Effector CD8-positive, alpha-beta T cell (primary cell): ENCODE data around the gene FLT4.
A peak's percentile ranks its signal among the peaks of the same experiment; 100 is the strongest.

Experiments used
- DNase-seq: peaks from one replicate; lab custom pipeline; 2025; lab: John Stamatoyannopoulos, UW

FLT4 gene

GRCh38 chr5:180626661-180627385 lies 22.6 kb downstream of the FLT4 start:
- no peak for DNase-seq

- DNase-seq: no peak
Observed at GRCh38 chr5:180625791-180626660, 23.4 kb downstream of the FLT4 start.

DNA sequence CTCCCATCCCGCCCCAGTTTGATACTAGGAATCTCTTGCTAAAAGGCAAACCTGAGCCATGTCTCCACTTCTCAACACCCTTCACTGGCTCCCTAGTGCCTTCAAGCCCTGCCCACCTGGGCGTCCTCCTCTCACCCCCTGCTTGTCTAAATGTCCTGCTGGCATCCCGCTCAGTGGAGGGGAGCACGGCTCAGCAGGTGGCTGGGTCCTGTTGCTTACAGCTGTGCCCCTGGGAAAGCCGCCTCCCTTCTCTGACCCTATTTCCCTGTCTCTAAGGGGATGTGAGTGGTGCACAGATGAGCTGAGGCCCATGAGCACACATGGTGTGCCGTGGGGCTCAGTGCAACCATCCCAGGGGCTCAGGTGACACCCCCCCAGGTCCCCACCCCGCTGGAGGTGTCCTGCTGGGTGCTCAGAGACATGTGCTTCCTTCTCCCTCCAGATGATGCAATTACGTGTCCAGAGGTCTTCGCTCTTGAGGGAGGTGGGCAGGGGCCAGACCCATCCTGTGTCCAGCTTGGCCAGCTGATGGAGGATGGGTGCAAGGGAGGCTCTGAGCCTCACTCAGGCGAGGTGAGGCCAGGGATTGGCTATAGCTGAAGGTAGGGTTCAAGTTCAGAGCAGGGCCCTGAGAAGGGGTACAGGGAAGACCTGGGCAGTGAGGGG lies 24.1 kb downstream of the FLT4 start:
- no peak for DNase-seq

DNA sequence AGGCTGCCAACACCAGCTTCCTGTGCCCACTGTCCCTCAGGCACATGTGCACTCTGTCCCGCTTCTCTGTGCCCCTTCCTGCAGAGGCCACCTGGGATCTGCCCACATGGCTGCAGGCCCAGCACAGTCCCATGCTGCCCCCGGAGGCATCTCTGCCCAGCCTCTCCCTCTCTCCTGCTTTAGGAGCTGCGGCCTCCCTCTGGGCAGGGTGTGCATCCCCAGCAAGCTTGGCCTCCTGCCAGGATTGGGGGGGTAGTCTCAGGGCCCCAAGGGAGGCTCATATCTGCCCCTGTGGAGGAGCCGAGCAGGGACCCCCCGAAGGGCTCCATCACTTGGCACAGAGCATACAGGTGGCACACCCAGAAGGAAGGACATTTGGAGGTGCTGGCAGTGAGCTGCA lies 24.8 kb downstream of the FLT4 start:
- DNase-seq: no peak

DNA sequence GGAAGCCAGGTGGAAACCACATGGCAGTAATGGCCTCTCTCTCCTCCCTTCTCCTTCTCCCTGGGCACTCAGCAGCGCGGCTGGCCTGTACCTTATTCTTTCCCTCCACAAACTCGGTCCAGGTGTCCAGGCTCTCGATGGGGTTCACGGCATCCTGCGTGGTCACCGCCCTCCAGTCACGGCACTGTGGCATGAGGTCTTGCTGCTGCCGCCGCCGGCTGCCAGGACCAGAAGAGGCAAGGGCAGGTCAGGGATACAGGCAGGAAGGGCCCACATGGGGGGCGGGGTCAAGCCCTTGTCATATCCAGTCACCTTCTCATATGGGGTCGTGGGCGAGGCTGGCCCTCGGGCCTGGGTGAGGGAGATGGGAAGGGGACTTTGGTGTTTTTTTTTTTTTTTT lies 25.6 kb downstream of the FLT4 start:
- DNase-seq: no peak

GRCh38 chr5:180623411-180623834 lies 26.0 kb downstream of the FLT4 start:
- no peak for DNase-seq

DNA sequence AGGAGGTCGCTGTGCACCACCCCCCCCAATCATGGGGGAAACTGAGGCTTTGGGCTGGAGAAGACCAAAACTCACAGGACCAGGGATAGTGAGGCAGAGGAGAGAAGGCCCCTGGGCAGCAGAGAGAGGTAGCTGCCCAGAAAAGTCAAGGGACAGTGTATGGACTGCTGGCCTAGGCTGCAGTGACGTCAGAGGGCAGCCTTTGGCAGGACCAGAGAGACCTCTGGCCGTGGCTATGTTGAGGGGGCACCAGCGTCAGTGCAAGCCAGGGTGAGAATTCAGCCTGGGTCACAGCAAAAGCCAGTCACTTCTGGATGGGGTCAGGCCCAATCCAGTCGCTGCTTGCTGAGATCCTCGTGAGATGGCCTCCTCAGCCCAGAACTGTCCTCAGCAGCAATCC lies 26.5 kb downstream of the FLT4 start:
- no peak for DNase-seq

GRCh38 chr5:180621311-180621710 lies 28.1 kb downstream of the FLT4 start:
- no peak for DNase-seq

GRCh38 chr5:180620014-180620413 lies 29.4 kb downstream of the FLT4 start:
- no peak for DNase-seq

DNA sequence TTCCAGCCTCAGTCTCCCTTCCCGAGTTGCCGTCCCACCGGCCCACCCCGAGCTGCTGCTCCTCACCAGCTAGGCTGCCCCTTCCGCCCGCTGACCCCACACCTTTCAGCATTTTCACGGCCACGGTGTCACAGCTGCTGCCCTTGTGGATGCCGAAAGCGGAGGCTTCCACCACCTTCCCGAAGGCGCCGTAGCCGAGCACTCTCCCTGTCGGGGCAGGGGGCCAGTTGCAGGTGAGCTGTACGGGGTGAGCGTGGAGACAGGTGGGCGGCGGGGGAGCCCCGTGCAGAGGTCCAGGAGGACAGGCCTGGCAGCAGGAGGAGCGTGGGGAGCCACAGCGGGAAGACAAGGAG lies 29.9 kb downstream of the FLT4 start:
- DNase-seq: no peak

GRCh38 chr5:180618829-180619562 lies 30.4 kb downstream of the FLT4 start:
- peak; percentile 8 for DNase-seq

GRCh38 chr5:180618487-180618828 lies 30.9 kb downstream of the FLT4 start:
- DNase-seq: no peak

GRCh38 chr5:180613814-180614188 lies 35.6 kb downstream of the FLT4 start:
- DNase-seq: no peak

- DNase-seq: no peak
Observed at GRCh38 chr5:180613188-180613813, 36.1 kb downstream of the FLT4 start.

- no peak for DNase-seq
Observed at GRCh38 chr5:180612683-180613082, 36.7 kb downstream of the FLT4 start.

DNA sequence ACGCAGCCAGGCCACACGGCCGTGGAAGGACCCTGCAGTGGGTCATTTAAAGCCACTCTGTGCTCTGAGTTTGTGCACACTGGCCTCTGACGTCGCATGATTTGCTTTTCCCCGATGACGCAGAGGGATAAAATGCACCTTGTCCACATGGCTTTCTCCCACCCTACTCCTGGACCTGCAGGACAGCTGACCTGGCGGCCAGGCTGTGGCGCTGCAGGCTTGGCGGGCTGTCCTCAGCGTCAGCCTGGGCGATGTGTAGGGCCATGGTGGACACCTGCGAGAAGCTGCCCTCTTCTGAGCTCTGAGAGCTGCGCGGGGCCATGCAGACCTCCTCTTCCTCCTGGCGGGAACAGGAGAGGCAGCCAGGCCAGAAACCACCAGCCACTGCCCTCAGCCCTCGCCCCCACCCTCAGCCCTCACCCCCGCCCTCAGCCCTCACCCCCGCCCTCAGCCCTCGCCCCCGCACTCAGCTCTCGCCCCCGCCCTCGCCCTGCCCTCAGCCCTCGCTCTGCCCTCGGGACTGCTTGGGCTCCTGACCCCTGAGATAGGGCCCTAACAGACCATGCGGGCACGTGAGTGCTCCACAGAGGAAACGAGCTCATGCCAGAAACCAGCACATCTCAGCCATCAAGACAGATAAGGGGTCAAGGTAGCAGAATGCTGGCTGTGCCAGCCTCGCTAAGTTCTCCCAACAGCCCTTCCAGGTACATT lies 38.1 kb downstream of the FLT4 start:
- DNase-seq: no peak

- DNase-seq: no peak
Observed at GRCh38 chr5:180609817-180610550, 39.4 kb downstream of the FLT4 start.

DNA sequence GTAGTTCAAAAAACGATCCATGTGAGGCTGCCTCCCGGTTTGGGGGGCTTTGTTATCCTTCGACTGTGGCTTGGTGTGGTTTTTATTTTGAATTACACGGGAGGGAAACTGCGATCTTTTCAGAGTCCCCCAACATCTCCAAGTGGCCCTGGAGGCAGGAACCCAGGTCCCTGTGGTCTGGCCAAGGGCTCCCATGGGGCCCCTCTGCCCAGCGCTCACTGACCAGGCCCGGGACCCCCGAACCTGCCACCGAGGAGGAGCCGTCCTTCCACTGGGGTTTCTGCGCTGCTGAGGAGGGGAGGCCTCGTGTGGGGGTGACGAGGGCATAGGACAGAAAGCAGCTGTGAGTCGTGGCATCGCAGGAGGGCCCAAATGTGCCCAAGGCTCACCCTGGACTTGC lies 40.0 kb downstream of the FLT4 start:
- DNase-seq: no peak

DNA sequence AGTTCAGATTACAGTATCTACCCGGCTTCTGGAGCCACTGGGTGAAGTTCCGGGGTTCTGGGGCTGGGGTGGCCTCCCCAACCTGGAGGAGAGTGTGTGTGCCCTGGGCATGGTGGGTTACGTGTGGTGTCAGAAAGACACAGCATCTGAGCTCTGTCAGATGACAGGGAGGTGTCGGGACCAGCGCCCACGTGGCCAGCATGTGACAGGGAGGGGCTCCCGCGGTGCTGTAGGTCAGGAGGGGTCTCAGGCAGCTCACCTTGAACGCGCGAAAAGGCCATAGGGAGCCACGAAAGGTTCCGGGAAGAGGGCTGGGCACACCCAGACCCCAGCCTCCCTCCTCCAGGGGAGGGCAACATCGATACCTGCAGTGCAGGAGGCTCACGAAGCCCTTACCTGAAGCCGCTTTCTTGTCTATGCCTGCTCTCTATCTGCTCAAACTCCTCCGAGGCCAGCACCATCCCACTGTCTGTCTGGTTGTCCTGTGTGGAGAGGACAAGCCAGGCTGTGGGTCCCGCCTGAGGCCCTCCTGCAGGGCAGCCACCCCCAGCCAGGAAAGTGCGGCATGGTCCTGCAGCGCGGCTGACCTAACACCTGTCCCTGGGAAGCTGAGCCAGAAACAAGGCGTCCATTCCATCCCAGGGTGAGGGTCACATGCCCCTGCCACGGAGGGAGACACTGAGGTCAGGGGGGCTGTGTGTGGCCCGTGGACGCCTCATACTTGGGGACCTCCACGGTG lies 40.7 kb downstream of the FLT4 start:
- no peak for DNase-seq
